BLaER1 (cell line): ENCODE results near the gene SCN10A.

ENCODE experiments used
- H3K27ac ChIP-seq: shearing (Covaris generic); formaldehyde crosslinking; 2 replicates; pipeline ENCODE4 v1.8.1; 2022
- H3K27me3 ChIP-seq: shearing (Covaris generic); formaldehyde crosslinking; 2 replicates; pipeline ENCODE4 v1.8.1; 2022
- H3K36me3 ChIP-seq: shearing (Covaris generic); formaldehyde crosslinking; 2 replicates; pipeline ENCODE4 v1.8.1; 2022
- H3K4me1 ChIP-seq: shearing (Covaris generic); formaldehyde crosslinking; 2 replicates; pipeline ENCODE4 v1.8.1; 2022
- H3K4me2 ChIP-seq: shearing (Covaris generic); formaldehyde crosslinking; 2 replicates; pipeline ENCODE4 v1.8.1; 2022
- H3K4me3 ChIP-seq: shearing (Covaris generic); formaldehyde crosslinking; 2 replicates; pipeline ENCODE4 v1.8.1; 2022
- H3K9ac ChIP-seq: shearing (Covaris generic); formaldehyde crosslinking; 2 replicates; pipeline ENCODE4 v1.8.1; 2022
- H3K9me3 ChIP-seq: shearing (Covaris generic); formaldehyde crosslinking; 2 replicates; pipeline ENCODE4 v1.8.1; 2022
- H4K20me1 ChIP-seq: shearing (Covaris generic); formaldehyde crosslinking; 2 replicates; pipeline ENCODE4 v1.8.1; 2022
- Cebpa-rat ChIP-seq: shearing (Covaris generic); IDR thresholded peaks from 2 replicates; pipeline ENCODE4 v1.8.1; 2022

The SCN10A gene

GRCh38 chr3:38658841-38659240 is 157.2 kb downstream of the SCN10A start:
- no peak overlapping the region for H3K27ac ChIP-seq
- H3K4me3 ChIP-seq = no peak overlapping the region
- no peak overlapping the region for H3K9ac ChIP-seq
- H3K9me3 ChIP-seq = peaks cover 23% of the 10 kb centered on the region; the same call in 1 of the 2 replicates
- H3K4me2 ChIP-seq = no peak overlapping the region
- H4K20me1 ChIP-seq = no peaks in the 10 kb centered on the region
- H3K27me3 ChIP-seq = no peaks in the 10 kb centered on the region
- H3K4me1 ChIP-seq = peaks cover 9% of the 10 kb centered on the region; the same call in 1 of the 2 replicates
- no peaks in the 10 kb centered on the region for H3K36me3 ChIP-seq
- TF ChIP-seq Cebpa-rat = no peak

GRCh38 chr3:38657369-38657768 is 158.6 kb downstream of the SCN10A start:
- H3K9me3 ChIP-seq = peaks cover 14% of the 10 kb centered on the region; the same call in 1 of the 2 replicates
- H3K27me3 ChIP-seq = no peaks in the 10 kb centered on the region
- peaks cover 9% of the 10 kb centered on the region; the same call in 1 of the 2 replicates for H3K4me1 ChIP-seq

GRCh38 chr3:38655708-38656300 is 160.2 kb downstream of the SCN10A start:
- Histone ChIP-seq H3K9ac (no peak overlapping the region), H3K27ac (no peak overlapping the region), H3K36me3 (no peaks in the 10 kb centered on the region), H3K4me2 (no peak overlapping the region), H3K9me3 (no peaks in the 10 kb centered on the region), H3K4me3 (no peak overlapping the region), H4K20me1 (no peaks in the 10 kb centered on the region), H3K4me1 (peaks cover 9% of the 10 kb centered on the region), H3K27me3 (no peaks in the 10 kb centered on the region)
- TF ChIP-seq Cebpa-rat = no peak

More at GRCh38 chr3:38657369-38657768, 158.6 kb downstream of the SCN10A start:
- H3K27ac ChIP-seq = no peak overlapping the region
- H3K9ac ChIP-seq = no peak overlapping the region
- H3K4me2 ChIP-seq = no peak overlapping the region
- no peak for TF ChIP-seq Cebpa-rat
- no peaks in the 10 kb centered on the region for H3K36me3 ChIP-seq
- no peak overlapping the region for H3K4me3 ChIP-seq
- no peaks in the 10 kb centered on the region for H4K20me1 ChIP-seq

GRCh38 chr3:38653685-38654537 is 162.1 kb downstream of the SCN10A start:
- Histone ChIP-seq H3K36me3 (no peaks in the 10 kb centered on the region), H4K20me1 (no peaks in the 10 kb centered on the region), H3K9ac (no peak overlapping the region), H3K4me1 (peaks cover 18% of the 10 kb centered on the region), H3K9me3 (no peaks in the 10 kb centered on the region), H3K27me3 (peaks cover 9% of the 10 kb centered on the region), H3K4me3 (no peak overlapping the region), H3K27ac (no peak overlapping the region), H3K4me2 (no peak overlapping the region)
- no peak for TF ChIP-seq Cebpa-rat

- H3K9ac ChIP-seq = no peak overlapping the region
- H3K27ac ChIP-seq = no peak overlapping the region
- peaks cover 24% of the 10 kb centered on the region for H3K4me1 ChIP-seq
- H3K9me3 ChIP-seq = no peaks in the 10 kb centered on the region
- TF ChIP-seq Cebpa-rat = no peak
- H3K36me3 ChIP-seq = no peaks in the 10 kb centered on the region
- no peaks in the 10 kb centered on the region for H4K20me1 ChIP-seq
- no peak overlapping the region for H3K4me2 ChIP-seq
- H3K4me3 ChIP-seq = no peak overlapping the region
- peaks cover 13% of the 10 kb centered on the region for H3K27me3 ChIP-seq
Observed at GRCh38 chr3:38652934-38653333, 163.1 kb downstream of the SCN10A start.

GRCh38 chr3:38651153-38651789 is 164.7 kb downstream of the SCN10A start:
- peak overlapping the region; percentile 51 for H3K4me2 ChIP-seq
- H3K9ac ChIP-seq = no peak overlapping the region
- peaks cover 24% of the 10 kb centered on the region for H3K4me1 ChIP-seq
- no peaks in the 10 kb centered on the region for H3K9me3 ChIP-seq
- no peak for TF ChIP-seq Cebpa-rat
- no peak overlapping the region for H3K4me3 ChIP-seq
- no peaks in the 10 kb centered on the region for H3K36me3 ChIP-seq
- H3K27ac ChIP-seq = no peak overlapping the region
- peaks cover 13% of the 10 kb centered on the region for H3K27me3 ChIP-seq
- H4K20me1 ChIP-seq = no peaks in the 10 kb centered on the region

GRCh38 chr3:38650248-38650951 is 165.6 kb downstream of the SCN10A start:
- no peaks in the 10 kb centered on the region for H3K36me3 ChIP-seq
- peak overlapping the region; percentile 99 for H3K4me2 ChIP-seq
- no peaks in the 10 kb centered on the region for H3K9me3 ChIP-seq
- peaks cover 13% of the 10 kb centered on the region for H3K27me3 ChIP-seq
- TF ChIP-seq Cebpa-rat = no peak
- H4K20me1 ChIP-seq = no peaks in the 10 kb centered on the region
- no peak overlapping the region for H3K27ac ChIP-seq
- peak overlapping the region; percentile 81; the same call in 1 of the 2 replicates for H3K4me3 ChIP-seq
- peaks cover 23% of the 10 kb centered on the region for H3K4me1 ChIP-seq
- peak overlapping the region; percentile 44; the same call in 1 of the 2 replicates for H3K9ac ChIP-seq

- Histone ChIP-seq H3K4me1 (peaks cover 16% of the 10 kb centered on the region), H3K4me3 (peak within 1 kb of the TSS; percentile 81), H3K9ac (peak within 1 kb of the TSS; percentile 82), H4K20me1 (no peaks in the 10 kb centered on the region), H3K27ac (peak within 1 kb of the TSS; percentile 69), H3K36me3 (no peaks in the 10 kb centered on the region), H3K27me3 (peaks cover 13% of the 10 kb centered on the region), H3K9me3 (no peaks in the 10 kb centered on the region), H3K4me2 (peak within 1 kb of the TSS; percentile 99)
- TF ChIP-seq Cebpa-rat = no peak
Observed at GRCh38 chr3:38649500-38650247, 166.3 kb downstream of the SCN10A start, which contains the start of gene SCN5A. SCN5A (minus strand) TSS chr3:38649687; CDS start chr3:38633307, 16,380 bp downstream.
